ENCODE measurements around the gene CERS6. TPM values are rescaled to one million over a fixed set of nuclear protein-coding genes. Genes with fewer than 3 reads are reported as not detected.

Gene CERS6
- total and polyA plus RNA-seq, 3 donors from 2014 or later: 24.7 to 71.0 (median 59.4) TPM

- DNase-seq: no peak
- Histone ChIP-seq H3K27ac (no peak overlapping the region), H3K4me3 (no peak overlapping the region), H3K9me3 (no peaks in the 10 kb centered on the region), H3K27me3 (no peaks in the 10 kb centered on the region), H3K4me1 (no peaks in the 10 kb centered on the region), H3K36me3 (ENCODE audit: low read depth, missing control alignments) (no peaks in the 10 kb centered on the region)
- intact Hi-C loops (cut with DNase I; ENCODE audit: low total_unique reads): no loop called here
- WGBS, 2 donors: 89 to 94% methylated on average over 1 of the region's 1 CpG
- TF ChIP-seq POLR2A (IDR thresholded peaks at IDR 0.05): no peak
- TF ChIP-seq, protein P1, sequence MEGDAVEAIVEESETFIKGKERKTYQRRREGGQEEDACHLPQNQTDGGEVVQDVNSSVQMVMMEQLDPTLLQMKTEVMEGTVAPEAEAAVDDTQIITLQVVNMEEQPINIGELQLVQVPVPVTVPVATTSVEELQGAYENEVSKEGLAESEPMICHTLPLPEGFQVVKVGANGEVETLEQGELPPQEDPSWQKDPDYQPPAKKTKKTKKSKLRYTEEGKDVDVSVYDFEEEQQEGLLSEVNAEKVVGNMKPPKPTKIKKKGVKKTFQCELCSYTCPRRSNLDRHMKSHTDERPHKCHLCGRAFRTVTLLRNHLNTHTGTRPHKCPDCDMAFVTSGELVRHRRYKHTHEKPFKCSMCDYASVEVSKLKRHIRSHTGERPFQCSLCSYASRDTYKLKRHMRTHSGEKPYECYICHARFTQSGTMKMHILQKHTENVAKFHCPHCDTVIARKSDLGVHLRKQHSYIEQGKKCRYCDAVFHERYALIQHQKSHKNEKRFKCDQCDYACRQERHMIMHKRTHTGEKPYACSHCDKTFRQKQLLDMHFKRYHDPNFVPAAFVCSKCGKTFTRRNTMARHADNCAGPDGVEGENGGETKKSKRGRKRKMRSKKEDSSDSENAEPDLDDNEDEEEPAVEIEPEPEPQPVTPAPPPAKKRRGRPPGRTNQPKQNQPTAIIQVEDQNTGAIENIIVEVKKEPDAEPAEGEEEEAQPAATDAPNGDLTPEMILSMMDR (IDR thresholded peaks at IDR 0.05): no peak
Observed at GRCh38 chr2:168593713-168594112, 137.6 kb downstream of the CERS6 start.

- H3K4me1 ChIP-seq: no peaks in the 10 kb centered on the region
- intact Hi-C loops (cut with DNase I; ENCODE audit: low total_unique reads): no loop called here
- H3K9me3 ChIP-seq: no peaks in the 10 kb centered on the region
- TF ChIP-seq, protein P1 (IDR thresholded peaks at IDR 0.05): no peak
- no peak for TF ChIP-seq POLR2A (IDR thresholded peaks at IDR 0.05)
- no peak for DNase-seq
- H3K36me3 ChIP-seq (ENCODE audit: low read depth, missing control alignments): no peaks in the 10 kb centered on the region
- no peak overlapping the region for H3K4me3 ChIP-seq
- no peak overlapping the region for H3K27ac ChIP-seq
- WGBS, 2 donors: 65 to 86% methylated on average over 1 of the region's 1 CpG
- H3K27me3 ChIP-seq: no peaks in the 10 kb centered on the region
Observed at GRCh38 chr2:168594778-168595177, 138.7 kb downstream of the CERS6 start.

- H3K27ac ChIP-seq: no peak overlapping the region
- no peaks in the 10 kb centered on the region for H3K27me3 ChIP-seq
- intact Hi-C loops (cut with DNase I; ENCODE audit: low total_unique reads): no loop called here
- TF ChIP-seq, protein P1 (IDR thresholded peaks at IDR 0.05): no peak
- no peak for TF ChIP-seq POLR2A (IDR thresholded peaks at IDR 0.05)
- no peaks in the 10 kb centered on the region for H3K36me3 ChIP-seq (ENCODE audit: low read depth, missing control alignments)
- 91 to 93% methylated on average over 6 of the region's 6 CpGs for WGBS, 2 donors
- no peak for DNase-seq
- no peaks in the 10 kb centered on the region for H3K9me3 ChIP-seq
- no peaks in the 10 kb centered on the region for H3K4me1 ChIP-seq
- no peak overlapping the region for H3K4me3 ChIP-seq
Observed at GRCh38 chr2:168596881-168597655, 141.0 kb downstream of the CERS6 start.

DNA sequence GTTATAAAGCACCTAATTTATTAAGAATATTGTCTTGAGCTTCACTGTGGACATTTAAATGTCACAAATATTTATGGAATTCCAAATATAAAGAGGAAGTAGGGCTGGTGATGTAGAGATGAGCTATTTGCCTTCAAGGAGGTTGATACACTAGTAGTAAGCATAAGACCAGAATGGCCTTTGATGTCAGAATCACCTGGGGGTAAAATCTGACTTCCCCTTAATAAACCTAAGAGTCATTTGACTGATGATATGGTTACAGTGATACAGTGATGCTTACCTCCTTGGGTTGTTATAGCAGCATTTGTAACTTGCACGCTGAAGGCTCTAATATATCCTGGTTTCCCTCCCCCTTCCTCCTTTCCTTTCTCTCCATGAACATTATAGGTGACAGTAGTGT is 143.7 kb downstream of the CERS6 start:
- Histone ChIP-seq H3K9me3 (no peaks in the 10 kb centered on the region), H3K4me1 (no peaks in the 10 kb centered on the region), H3K4me3 (no peak overlapping the region), H3K27me3 (no peaks in the 10 kb centered on the region), H3K27ac (no peak overlapping the region), H3K36me3 (ENCODE audit: low read depth, missing control alignments) (no peaks in the 10 kb centered on the region)
- WGBS, 2 donors: 85 to 100% methylated on average over 1 of the region's 1 CpG
- intact Hi-C loops (cut with DNase I; ENCODE audit: low total_unique reads): no loop called here
- TF ChIP-seq POLR2A (IDR thresholded peaks at IDR 0.05): no peak
- TF ChIP-seq, protein P1 (IDR thresholded peaks at IDR 0.05): no peak
- no peak for DNase-seq

GRCh38 chr2:168600949-168601348 is 144.9 kb downstream of the CERS6 start:
- TF ChIP-seq, protein P1 (IDR thresholded peaks at IDR 0.05): no peak
- TF ChIP-seq POLR2A (IDR thresholded peaks at IDR 0.05): no peak
- Histone ChIP-seq H3K4me1 (no peaks in the 10 kb centered on the region), H3K4me3 (no peak overlapping the region), H3K36me3 (ENCODE audit: low read depth, missing control alignments) (no peaks in the 10 kb centered on the region), H3K9me3 (no peaks in the 10 kb centered on the region), H3K27me3 (no peaks in the 10 kb centered on the region), H3K27ac (no peak overlapping the region)
- 91 to 95% methylated on average over 2 of the region's 2 CpGs for WGBS, 2 donors
- intact Hi-C loops (cut with DNase I; ENCODE audit: low total_unique reads): no loop called here
- DNase-seq: no peak

Data from testis (tissue), 3 donors.